T-helper 9 cell (primary cell): Measurements from ENCODE around the gene ANKLE1.
"Not testable (repeated sequence)": the region's sequence is repeated elsewhere in the genome, so short reads cannot be mapped to it uniquely, and the experiment has no call there.

ENCODE experiments used
- DNase-seq: peaks from one replicate; pipeline ENCODE4 v3.0.0-alpha.2; 2020

The ANKLE1 gene

DNA sequence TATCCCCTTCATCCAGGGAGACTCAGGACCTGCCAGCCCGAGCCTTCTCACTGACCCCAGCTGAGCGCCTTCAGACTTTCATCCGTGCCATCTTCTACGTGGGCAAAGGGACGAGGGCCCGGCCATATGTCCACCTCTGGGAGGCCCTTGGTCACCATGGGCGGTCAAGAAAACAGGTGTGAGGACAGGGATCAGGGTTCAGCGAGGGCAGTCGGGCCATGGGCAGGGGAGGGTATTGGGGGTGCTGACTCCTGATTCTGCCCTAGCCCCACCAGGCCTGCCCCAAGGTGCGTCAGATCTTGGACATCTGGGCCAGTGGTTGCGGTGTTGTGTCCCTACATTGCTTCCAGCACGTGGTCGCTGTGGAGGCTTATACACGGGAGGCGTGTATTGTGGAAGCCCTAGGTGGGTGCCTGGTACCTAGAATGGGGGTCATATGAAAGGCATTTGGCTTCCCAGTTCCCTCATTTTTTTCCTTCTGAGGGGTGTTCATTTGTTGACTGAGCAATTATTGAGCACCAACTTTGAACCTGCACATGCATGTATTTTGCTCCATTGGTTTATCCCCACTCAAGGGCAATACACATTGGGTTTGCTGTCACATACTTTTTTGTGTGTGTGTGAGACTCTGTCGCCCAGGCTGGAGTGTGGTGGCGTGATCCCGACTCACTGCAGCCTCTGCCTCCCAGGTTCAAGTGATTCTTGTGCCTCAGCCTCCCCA is 3.9 kb downstream of the ANKLE1 start:
- DNase-seq, result no peak

DNA sequence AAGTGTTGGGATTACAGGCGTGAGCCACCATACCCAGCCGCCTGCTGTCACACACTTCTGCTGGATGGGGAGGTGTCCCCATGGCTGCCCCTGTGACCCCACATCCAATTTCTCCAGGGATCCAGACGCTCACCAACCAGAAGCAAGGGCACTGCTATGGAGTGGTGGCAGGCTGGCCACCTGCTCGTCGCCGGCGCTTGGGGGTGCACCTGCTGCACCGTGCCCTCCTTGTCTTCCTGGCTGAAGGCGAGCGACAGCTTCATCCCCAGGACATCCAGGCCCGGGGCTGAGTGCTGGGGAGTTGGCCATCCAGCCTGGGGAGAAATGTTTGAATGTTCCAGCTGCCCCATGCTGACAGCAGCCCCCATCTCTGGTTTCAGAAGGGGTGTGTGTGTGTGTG is 4.6 kb downstream of the ANKLE1 start:
- DNase-seq, result no peak

DNA sequence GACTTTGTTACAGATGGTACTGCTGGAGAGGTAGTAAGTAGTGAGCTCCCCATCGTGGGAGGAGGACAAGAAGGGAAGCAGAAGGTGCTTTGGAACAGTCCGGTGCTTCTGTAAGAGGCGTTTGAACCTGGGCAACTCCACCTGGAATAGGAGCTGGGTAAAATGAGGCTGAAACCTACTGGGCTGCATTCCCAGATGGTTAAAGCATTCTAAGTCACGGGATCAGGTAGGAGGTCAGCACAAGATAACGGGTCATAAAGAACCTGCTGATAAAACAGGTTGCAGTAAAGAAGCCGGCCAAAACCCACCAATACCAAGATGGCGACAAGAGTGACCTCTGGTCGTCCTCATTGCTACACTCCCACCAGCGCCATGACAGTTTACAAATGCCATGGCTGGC is 5.1 kb downstream of the ANKLE1 start:
- no peak for DNase-seq

DNA sequence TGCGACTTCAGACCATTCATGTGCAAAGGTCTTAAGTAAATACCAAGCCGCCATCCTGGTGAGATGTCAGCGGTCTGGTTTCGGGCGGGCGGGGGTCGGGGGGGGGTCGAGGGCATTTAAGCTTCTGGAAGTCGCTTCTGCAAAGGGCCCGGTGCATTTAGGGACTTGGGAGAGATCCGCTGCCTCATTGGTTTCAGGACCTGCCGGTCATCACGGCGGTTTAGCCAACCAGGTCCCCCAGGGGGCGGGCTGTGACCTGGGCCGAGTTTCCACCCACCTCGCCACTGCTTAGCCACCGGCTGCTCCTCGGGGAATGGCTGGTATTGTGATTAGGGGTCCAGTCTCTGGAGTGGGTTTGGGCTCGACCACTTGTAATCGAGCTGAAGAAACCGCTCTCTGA is 7.8 kb downstream of the ANKLE1 start:
- DNase-seq, result no peak

DNA sequence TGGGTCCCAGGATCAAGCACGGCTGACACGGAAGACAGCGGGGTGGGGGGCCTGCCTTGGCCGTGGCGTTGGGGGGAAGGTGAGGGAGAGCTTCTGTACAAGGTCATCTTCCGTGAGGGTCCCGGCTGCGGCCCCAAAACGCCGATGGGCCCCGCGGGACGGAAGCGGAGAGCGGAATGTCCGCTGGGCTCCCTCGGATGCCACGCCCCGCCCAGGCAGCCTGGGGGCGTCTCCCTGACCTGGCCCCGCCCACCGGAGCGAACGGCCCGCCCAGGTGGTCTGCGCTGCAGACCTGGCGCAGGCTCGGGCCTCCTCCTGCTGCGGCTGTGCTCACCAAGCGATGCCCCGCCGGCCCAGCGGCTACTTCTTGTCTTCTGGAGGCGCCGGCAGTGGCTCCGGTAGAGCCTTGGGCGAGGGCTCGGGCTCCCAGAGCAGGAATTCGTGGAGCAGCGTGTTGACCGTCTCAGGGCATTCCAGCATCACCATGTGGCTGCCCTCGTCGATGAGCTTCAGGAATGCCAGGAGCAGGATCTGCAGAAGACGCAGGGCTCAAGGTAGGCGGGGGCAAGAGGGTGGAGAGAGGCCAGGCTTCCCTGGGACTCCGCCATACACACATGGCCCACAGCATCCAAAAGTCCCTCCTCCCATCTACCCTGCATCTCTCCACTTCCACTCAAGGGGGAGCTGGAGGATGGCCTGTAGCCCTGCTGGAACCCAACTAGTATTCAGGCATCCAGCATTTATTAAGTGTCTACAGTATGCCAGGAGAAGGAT is 10.8 kb downstream of the ANKLE1 start:
- DNase-seq, result peak; percentile 77

DNA sequence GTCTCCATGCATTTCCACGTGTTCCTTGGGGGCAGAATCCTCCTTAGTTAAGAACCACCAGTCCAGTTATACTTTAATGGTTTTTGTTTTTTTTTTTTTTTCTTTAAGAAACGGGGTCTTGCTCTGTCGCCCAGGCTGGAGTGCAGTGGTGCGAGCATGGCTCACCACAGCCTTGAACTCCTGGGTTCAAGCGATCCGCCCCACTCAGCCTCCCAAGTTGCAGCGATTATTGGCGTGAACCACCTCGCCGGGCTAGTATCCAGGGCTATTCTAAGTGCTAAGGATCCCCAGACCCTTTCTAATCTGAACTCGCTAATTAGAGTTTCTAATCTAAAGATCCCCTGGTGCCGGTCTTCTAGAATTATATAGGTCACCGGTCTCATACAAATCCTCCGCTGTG is 11.9 kb downstream of the ANKLE1 start:
- DNase-seq, result no peak

DNA sequence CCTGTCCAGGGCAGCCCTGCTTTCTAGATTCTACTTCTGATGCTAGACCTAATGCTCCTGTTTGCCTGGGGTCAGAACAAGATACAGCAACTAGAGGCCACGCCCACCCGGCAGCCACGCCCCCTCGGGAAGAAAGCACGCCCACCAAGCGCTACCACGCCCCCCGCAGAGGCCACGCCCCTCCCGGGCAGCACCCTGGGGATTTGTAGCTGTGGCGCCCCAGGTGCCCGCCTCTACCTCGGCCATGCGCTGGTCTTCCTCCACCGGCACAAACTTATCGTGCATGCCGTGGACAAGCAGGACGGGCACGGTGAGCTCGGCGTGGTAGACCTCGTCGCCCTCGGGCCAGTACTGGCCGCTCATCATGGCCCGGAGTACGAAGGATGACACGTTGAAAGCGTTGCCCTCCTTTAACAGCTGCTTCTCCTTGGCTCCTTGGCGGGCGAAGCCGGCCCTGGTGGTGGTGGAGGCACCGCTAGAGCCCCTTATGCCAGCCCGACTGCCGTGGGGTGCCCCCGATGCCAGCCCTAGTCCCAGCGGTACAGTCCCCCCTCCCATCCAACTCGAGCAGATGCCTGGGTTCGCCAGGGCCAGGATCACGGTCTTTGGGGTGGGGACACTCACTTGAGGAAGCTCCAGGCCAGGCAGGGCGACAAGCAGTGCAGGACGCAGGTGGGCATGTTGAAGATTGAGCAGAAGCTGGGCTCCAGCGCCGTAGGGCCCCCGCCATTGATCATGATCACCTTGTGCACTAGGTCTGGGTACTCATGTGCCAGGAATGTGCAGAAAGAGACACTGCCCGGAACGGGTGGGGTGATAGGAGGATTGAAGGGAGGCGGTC is 12.6 kb downstream of the ANKLE1 start:
- peak; percentile 48 for DNase-seq

DNA sequence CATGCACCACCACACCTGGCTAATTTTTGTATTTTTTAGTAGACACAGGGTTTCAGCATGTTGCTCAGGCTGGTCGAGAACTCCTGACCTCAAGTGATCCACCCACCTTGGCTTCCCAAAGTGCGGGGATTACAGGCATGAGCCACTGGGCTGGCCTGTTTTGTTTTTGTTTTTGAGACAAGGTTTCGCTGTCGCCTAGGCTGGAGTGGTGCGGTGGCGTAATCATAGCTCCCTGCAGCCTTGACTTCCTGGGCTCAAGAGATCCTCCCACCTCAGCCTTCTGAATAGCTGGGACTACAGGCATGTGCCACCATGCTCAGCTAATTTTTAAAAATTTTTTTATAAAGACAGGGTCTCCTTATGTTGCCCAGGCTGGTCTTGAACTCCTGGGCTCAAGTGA is 13.8 kb downstream of the ANKLE1 start:
- DNase-seq, result not testable (repeated sequence)

DNA sequence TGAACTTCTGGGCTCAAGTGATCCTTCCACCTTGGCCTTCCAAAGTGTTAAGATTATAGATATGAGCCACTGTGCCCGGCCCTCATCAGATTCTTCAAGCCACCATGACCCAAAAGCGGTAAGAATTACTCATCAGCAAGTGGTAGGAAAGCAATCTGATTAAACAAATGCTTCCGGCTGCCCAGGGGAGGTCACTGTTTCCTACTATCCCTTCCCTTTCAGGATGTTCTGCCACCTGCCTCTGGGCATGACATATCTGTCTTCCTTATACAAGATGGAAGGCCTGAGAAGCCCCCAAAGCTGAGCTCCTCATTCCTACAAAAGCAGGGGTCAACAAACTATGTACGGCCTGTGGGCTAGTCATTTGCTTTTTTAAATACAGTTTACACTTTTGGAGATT is 14.6 kb downstream of the ANKLE1 start:
- DNase-seq, result no peak

DNA sequence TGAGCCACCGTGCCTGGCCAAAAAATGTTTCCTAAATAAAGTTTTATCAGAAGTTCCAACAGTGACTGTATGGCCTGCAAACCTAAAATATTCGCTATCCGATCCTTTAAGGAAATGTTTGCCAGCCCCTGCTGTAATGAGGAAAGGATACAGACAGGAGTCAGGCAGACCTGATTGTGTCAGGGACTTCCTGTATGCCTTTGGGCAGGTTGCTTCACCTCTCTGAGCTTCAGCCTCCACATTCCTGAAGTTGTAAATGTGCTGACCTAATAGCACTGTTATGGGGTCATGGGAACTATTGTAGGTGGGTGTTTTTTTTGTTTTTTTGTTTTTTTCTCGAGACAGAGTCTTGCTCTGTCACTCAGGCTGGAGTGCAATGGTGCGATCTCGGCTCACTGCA is 15.3 kb downstream of the ANKLE1 start:
- DNase-seq, result no peak

DNA sequence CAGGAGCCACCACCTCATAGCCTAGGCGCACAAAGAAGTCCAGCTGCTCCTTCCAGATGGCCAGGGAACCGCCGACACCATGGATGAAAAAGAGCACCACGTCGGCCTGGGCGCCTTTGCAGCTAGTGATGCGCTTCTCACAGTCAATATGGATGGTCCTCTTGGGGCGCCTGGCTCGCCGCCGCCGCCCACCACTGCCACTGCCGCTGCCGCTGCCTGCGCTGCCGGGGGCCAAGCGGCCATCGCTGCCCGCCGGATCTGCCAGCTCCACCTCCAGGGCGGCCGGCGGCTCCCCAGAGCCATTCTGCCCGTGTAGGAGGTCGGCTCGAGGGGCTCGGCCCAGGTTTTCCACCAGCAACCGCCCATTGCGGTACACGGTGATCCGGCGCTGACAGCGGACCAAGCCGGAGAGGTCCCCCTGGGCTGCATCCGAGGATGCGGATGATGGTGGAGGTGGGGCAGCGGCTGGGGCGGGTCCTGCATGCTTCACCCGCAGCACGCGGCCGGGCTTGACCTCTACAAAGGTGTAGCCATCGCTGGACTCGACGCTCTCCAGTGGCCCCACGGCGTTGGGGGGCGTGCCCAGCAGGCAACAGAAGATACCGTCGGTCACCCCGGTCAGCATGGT is 19.4 kb downstream of the ANKLE1 start:
- no peak for DNase-seq

DNA sequence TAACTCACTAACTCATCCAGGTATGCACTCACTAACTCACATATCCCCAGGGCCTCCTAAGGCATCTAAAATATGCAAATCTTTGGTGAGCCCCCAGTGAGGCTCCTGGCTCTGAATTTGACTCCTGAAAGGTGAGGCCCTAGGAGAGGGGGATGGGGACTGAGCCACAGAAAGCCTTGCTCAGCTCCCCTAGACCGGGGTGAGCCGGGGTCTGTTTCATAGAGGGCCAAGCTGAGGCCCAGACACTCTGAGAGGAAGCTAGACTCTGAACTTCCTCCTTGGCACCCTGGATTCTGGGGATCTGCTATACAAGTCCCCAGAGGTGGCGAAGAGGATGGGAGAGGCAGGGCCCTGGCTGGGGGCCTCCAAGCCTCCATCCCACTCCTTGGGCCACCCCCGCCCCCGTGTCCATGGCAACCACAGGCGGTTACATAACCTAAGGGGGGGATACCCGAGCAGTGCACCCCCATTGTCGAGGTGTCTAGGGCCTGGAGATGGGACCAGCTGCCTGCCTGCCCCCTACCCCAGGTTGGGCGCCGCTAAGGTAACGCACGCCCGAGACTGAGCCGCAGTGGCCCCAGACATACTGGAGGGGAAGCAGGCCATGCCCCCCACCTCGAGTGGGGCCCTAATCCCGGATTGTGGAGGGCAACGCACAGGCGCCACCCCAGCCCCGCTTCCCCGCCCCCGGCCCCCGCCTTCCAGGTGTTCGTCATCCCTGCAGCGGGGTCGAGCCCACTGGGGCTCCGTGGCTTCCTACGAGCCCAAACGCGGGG is 20.9 kb downstream of the ANKLE1 start:
- DNase-seq, result no peak

DNA sequence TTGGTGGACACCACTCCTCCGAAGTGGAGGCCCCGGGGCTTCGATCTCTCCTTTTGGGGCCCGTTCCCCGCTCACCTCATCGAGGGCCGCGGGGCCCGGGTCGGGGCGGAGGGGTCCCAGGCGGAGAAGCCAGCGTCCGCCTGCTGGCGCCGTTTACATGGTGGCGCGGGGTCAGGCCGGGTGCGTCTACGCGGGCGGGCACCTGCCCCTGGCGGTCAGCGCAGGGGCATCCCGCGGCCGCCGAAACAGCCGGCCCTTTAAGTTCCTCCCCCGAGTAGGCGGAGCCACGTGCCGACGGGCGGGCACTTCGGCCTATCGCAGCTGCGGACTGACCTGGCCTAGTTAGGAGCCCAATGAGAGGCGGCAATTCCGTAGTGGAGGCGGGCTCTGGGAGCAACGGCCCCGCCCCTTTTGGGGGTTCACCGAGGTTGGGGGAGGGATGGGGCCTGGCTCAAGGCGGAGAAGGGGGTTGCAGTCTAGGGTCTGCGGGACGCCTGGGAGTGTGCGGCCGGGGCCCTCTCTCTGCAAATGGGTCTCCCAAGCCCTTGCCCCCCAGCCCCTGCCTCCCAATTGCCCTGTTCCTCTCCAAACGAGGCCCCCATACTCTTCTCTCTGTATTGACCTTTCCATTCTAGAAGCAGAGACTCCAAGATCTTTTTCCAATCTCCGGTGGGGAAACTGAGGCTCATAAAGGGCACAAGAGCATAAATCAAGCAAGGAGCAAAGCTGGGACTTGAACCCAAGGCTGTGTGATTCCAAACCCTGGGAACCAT is 21.7 kb downstream of the ANKLE1 start, which contains the start of gene ABHD8:
Gene ABHD8 (minus strand): TSS at position 259 of the 773 bp plus-strand sequence. CDS start 1,809 bp downstream, outside the sequence.
- DNase-seq, result peak; percentile 87

DNA sequence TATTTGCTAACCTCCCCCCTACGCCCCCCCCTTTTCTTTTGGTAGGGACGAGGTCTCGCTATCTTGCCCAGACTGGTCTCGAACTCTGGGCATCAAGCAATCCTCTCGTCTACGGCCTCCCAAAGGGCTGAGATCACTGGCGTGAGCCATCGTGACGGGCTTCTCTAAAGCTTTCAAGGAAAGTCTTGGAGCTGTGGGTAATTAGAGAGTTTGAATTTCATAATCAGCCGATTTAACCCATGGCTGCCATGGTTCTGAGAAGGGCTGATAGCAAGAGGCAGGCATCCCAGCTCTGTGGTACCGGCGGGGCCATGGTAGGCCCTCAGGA is 22.2 kb downstream of the ANKLE1 start:
- no peak for DNase-seq

DNA sequence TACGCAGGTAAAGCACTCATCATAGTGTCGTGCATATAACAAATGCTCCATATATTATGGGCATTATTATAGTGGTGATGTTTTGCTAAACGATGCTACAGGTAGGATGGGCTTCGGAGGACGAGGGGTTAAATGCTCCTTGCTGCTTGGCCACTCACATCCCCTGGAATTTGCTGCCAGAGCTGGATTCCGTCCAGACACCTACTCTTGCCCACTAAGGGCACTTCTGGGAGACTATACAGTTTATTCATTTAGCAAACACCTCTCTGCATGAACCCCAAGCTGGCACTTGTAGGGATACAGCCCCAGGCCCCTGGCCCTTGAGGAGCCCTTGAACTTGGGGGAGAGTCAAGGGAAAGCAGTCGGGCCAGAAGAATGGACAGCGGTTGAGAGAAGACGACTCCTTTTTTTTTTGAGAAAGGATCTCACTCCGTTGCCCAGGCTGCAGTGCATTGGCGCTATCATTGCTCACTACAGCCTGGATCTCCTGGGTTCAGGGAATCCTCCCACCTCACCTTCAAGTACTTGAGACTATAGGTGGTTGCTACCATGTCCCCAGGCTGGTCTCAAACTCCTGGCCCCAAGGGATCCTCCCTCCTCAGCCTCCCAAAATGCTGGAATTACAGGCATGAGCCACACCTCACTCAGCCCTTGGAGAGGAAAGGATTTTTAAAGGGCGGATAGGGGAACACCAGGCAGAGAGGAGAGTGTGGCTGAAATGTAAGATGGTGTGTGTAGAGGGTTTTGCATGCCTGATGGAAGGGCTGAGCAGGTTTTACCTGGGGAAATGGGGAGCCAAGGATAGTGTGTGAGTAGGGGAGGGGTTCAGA is 22.9 kb downstream of the ANKLE1 start:
- DNase-seq, result no peak

DNA sequence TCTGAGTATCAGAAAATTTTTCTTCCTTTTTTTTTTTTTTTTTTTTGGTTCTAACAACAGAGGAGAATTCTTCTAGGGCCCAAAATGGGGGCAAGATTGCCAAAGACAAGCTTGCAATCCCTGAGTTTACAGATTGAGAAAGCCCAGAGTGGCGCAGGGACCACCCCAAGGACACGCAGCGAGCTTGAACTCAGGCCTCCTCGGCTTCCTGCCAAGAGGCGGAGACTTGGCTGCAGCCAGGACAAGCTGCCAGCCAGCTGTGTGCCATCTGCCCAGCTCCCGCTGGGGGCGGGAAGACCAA is 23.5 kb downstream of the ANKLE1 start:
- DNase-seq, result no peak

DNA sequence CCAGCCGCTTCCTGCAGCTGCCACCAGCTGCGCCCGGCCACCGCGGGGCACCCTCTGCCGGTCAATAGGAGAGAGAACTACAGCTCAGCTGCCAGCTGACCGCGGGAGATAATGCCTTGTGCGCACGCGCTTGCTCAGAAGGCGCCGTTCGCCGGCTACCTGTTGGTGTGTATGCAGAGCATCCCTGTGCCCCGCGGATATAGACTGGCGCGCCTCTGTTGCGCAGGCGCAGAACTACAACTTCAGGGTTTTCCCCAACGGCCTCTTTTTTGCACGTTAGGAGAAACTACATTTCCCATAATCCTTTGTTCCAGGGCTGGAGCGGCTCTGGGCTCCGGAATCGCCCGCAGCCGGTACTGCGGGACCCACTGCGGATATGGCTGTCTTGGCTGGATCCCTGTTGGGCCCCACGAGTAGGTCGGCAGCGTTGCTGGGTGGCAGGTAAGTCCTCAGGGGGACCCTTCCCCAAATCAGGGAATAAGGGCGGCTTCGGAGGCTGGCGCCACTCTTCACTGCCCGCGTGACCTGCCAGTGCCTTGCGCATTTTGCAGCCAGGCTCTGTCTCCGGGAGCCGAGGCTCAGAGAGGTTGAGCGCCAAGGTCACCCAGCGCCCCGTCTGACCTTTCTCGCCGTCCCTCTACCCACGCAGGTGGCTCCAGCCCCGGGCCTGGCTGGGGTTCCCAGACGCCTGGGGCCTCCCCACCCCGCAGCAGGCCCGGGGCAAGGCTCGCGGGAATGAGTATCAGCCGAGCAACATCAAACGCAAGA is 24.0 kb downstream of the ANKLE1 start, which contains the start of gene MRPL34:
Gene MRPL34 (plus strand): TSS at position 356 of the 768 bp plus-strand sequence. CDS start 21 bp downstream, at position 377.
- peak; percentile 85 for DNase-seq

DNA sequence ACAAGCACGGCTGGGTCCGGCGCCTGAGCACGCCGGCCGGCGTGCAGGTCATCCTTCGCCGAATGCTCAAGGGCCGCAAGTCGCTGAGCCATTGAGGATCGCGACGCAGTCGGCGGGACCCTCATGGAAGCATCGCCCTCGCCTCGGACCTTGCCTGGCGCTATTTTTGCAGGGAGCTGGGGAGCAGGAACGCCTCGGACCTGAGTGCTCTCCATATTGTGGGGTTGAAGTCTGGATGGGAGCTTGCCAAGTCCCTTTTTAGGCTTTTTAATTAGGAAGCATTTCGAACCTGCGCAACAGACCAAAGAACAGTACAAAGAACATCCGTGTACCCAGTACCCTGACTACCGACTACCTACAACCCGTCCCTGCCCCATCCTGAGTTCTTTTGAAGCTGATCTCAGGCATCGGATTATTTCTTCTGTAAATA is 24.6 kb downstream of the ANKLE1 start:
- no peak for DNase-seq

DNA sequence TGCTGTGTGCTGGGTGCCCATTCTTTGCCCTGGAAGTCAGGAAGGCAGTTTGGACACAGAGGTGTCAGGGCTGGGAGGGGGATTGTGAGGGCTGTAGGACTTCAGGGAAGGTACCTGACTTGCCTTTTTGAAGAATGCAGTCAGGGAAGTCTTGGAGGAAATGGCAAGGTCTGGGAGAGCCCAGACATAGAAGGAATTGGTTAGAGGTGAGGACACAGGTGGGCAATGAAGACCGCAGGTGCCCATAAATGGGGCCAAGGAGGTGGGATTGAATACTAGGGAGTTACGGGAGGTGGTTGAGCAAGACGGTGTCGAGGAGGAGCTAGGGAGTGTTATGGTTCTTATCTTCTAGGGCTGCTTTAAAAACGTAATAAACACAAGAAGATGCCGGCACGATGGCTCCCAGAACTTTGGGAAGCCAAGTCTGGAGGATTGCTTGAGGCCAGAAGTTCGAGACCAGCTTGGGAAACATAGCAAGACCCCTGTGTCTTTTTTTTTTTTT is 26.2 kb downstream of the ANKLE1 start:
- no peak for DNase-seq
